ENCODE data around the gene TAGLN3. TPM values are rescaled to one million over a fixed set of nuclear protein-coding genes. Genes with fewer than 3 reads are reported as not detected.

The TAGLN3 gene
- total RNA-seq, 1 experiment from 2014 or later: not detected

DNA sequence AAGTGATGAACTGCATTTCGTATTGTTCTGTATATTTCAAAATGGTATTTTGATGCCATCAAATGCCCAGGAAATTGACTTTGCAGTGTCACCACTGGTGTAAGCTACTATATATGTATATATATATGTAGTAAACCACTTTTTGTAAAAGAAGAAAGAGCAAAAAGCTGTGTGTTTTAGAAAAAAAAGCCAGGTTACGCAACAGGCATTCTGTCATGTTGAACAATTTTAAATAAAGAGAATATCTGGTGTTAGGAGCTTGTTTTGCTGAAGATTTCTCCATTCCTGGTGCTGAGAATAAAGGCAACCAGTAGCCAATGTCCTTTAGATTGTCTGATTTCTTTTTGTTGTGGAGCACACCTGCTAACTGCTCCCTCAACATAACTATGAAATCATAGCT, 23.6 kb upstream of the TAGLN3 start:
- H3K27ac ChIP-seq (ENCODE audit: low read length): no peak overlapping the region
- H3K4me1 ChIP-seq (ENCODE audit: control insufficient read depth, insufficient read depth, low read length): peaks cover 7% of the 10 kb centered on the region; the same call in 1 of the 2 replicates
- H3K36me3 ChIP-seq (ENCODE audit: control insufficient read depth, insufficient read depth, low read length): peaks cover 12% of the 10 kb centered on the region
- no peak for ATAC-seq
- TF ChIP-seq, protein P1, sequence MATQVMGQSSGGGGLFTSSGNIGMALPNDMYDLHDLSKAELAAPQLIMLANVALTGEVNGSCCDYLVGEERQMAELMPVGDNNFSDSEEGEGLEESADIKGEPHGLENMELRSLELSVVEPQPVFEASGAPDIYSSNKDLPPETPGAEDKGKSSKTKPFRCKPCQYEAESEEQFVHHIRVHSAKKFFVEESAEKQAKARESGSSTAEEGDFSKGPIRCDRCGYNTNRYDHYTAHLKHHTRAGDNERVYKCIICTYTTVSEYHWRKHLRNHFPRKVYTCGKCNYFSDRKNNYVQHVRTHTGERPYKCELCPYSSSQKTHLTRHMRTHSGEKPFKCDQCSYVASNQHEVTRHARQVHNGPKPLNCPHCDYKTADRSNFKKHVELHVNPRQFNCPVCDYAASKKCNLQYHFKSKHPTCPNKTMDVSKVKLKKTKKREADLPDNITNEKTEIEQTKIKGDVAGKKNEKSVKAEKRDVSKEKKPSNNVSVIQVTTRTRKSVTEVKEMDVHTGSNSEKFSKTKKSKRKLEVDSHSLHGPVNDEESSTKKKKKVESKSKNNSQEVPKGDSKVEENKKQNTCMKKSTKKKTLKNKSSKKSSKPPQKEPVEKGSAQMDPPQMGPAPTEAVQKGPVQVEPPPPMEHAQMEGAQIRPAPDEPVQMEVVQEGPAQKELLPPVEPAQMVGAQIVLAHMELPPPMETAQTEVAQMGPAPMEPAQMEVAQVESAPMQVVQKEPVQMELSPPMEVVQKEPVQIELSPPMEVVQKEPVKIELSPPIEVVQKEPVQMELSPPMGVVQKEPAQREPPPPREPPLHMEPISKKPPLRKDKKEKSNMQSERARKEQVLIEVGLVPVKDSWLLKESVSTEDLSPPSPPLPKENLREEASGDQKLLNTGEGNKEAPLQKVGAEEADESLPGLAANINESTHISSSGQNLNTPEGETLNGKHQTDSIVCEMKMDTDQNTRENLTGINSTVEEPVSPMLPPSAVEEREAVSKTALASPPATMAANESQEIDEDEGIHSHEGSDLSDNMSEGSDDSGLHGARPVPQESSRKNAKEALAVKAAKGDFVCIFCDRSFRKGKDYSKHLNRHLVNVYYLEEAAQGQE (IDR thresholded peaks at IDR 0.05; ENCODE audit: insufficient read depth in 1 of 2, low read depth in 2 of 2, low read length in 1 of 2): no peak
- TF ChIP-seq POLR2AphosphoS5 (IDR thresholded peaks at IDR 0.05; ENCODE audit: low read depth, low read length): no peak
- TF ChIP-seq SIN3A (IDR thresholded peaks at IDR 0.05; ENCODE audit: borderline replicate concordance, insufficient read depth, low read depth, low read length): no peak
- no peak for TF ChIP-seq TCF7L2 (IDR thresholded peaks at IDR 0.05; ENCODE audit: low read depth, low read length)
- TF ChIP-seq, protein P2, sequence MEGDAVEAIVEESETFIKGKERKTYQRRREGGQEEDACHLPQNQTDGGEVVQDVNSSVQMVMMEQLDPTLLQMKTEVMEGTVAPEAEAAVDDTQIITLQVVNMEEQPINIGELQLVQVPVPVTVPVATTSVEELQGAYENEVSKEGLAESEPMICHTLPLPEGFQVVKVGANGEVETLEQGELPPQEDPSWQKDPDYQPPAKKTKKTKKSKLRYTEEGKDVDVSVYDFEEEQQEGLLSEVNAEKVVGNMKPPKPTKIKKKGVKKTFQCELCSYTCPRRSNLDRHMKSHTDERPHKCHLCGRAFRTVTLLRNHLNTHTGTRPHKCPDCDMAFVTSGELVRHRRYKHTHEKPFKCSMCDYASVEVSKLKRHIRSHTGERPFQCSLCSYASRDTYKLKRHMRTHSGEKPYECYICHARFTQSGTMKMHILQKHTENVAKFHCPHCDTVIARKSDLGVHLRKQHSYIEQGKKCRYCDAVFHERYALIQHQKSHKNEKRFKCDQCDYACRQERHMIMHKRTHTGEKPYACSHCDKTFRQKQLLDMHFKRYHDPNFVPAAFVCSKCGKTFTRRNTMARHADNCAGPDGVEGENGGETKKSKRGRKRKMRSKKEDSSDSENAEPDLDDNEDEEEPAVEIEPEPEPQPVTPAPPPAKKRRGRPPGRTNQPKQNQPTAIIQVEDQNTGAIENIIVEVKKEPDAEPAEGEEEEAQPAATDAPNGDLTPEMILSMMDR (IDR thresholded peaks at IDR 0.05): no peak
- BruUV-seq (replicated peaks): no TSS peak
- CTCF ChIA-PET: no interaction called here
- no peaks in the 10 kb centered on the region for H3K9me3 ChIP-seq (ENCODE audit: control insufficient read depth, insufficient read depth, low read depth, low read length)
- POLR2A ChIA-PET: no interaction called here
- H3K27me3 ChIP-seq (ENCODE audit: control insufficient read depth, insufficient read depth, low read length): peaks cover 13% of the 10 kb centered on the region; the same call in 1 of the 2 replicates
- in situ Hi-C loops (cut with HindIII; ENCODE audit: low pct_unique_long_range_greater_than_20kb, low sequenced_read_pairs): no loop called here
- no peak for DNase-seq (ENCODE audit: low read depth, low spot score)
- H3K4me3 ChIP-seq (ENCODE audit: low read depth in 2 of 2, low read length in 2 of 2): no peak overlapping the region
- intact Hi-C loops (cut with micrococcal nuclease; ENCODE audit: unreplicated experiment): no loop called here

DNA sequence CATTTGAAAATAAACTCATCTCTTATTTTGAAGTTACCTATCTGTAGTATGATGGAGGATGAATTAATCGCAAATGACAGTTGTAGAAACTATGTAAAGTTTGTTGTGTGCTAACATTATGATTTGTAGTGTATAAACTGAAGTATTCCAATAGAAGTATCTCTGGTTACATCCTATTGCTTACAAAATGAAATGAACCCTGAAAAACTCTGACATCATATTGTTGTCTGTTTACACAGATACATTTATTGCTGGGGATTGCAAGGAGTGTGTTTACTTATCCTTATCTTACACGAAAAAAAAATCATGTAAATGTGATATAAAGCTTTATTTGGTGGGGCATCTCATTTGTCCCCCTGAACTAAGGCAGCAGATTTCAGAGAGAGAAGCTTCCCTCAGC, 22.5 kb upstream of the TAGLN3 start:
- no peak for DNase-seq (ENCODE audit: low read depth, low spot score)
- Histone ChIP-seq H3K4me3 (ENCODE audit: low read depth in 2 of 2, low read length in 2 of 2) (no peak overlapping the region), H3K27ac (ENCODE audit: low read length) (no peak overlapping the region), H3K36me3 (ENCODE audit: control insufficient read depth, insufficient read depth, low read length) (peaks cover 12% of the 10 kb centered on the region), H3K4me1 (ENCODE audit: control insufficient read depth, insufficient read depth, low read length) (peaks cover 11% of the 10 kb centered on the region; the same call in 1 of the 2 replicates), H3K27me3 (ENCODE audit: control insufficient read depth, insufficient read depth, low read length) (peaks cover 13% of the 10 kb centered on the region; the same call in 1 of the 2 replicates), H3K9me3 (ENCODE audit: control insufficient read depth, insufficient read depth, low read depth, low read length) (no peaks in the 10 kb centered on the region)
- ChIA-PET POLR2A (no interaction called here), CTCF (no interaction called here)
- in situ Hi-C loops (cut with HindIII; ENCODE audit: low pct_unique_long_range_greater_than_20kb, low sequenced_read_pairs): no loop called here
- no peak for ATAC-seq
- intact Hi-C loops (cut with micrococcal nuclease; ENCODE audit: unreplicated experiment): no loop called here
- BruUV-seq (replicated peaks): no TSS peak
- no peak for TF ChIP-seq POLR2AphosphoS5 (IDR thresholded peaks at IDR 0.05; ENCODE audit: low read depth, low read length)
- no peak for TF ChIP-seq TCF7L2 (IDR thresholded peaks at IDR 0.05; ENCODE audit: low read depth, low read length)
- TF ChIP-seq, protein P2 (IDR thresholded peaks at IDR 0.05): no peak
- TF ChIP-seq, protein P1 (IDR thresholded peaks at IDR 0.05; ENCODE audit: insufficient read depth in 1 of 2, low read depth in 2 of 2, low read length in 1 of 2): no peak
- TF ChIP-seq SIN3A (IDR thresholded peaks at IDR 0.05; ENCODE audit: borderline replicate concordance, insufficient read depth, low read depth, low read length): no peak
